ENCODE measurements around the gene TNF.
"Not testable (repeated sequence)": the region's sequence is repeated elsewhere in the genome, so short reads cannot be mapped to it uniquely, and the experiment has no call there.

DNA sequence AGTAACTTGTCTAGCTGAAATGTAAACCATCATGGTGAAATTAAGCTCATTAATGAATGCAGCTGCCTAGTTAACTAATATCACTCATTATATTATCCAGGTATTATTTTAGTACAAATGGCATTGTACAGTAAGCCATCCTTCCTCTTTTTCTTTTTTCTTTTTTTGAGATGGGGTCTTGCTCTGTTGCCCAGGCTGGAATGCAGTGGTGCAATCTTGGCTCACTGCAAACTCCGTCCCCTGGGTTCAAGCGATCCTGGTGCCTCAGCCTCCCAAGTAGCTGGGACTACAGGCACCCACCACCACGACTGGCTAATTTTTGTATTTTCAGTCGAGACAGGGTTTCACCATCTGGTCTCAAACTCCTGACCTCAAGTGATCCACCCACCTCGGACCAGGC, 15.3 kb downstream of the TNF start:
- TF ChIP-seq, protein P1, sequence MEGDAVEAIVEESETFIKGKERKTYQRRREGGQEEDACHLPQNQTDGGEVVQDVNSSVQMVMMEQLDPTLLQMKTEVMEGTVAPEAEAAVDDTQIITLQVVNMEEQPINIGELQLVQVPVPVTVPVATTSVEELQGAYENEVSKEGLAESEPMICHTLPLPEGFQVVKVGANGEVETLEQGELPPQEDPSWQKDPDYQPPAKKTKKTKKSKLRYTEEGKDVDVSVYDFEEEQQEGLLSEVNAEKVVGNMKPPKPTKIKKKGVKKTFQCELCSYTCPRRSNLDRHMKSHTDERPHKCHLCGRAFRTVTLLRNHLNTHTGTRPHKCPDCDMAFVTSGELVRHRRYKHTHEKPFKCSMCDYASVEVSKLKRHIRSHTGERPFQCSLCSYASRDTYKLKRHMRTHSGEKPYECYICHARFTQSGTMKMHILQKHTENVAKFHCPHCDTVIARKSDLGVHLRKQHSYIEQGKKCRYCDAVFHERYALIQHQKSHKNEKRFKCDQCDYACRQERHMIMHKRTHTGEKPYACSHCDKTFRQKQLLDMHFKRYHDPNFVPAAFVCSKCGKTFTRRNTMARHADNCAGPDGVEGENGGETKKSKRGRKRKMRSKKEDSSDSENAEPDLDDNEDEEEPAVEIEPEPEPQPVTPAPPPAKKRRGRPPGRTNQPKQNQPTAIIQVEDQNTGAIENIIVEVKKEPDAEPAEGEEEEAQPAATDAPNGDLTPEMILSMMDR (IDR thresholded peaks at IDR 0.05) = not testable (repeated sequence)
- TF ChIP-seq POLR2AphosphoS5 (IDR thresholded peaks at IDR 0.05; ENCODE audit: low read depth, low read length); SIN3A (IDR thresholded peaks at IDR 0.05; ENCODE audit: borderline replicate concordance, insufficient read depth, low read depth, low read length): not testable (repeated sequence)

All from Panc1 (cell line).